Bronchial epithelial cell (primary cell): ENCODE data around the gene TIMM17A. TPM values are rescaled to one million over a fixed set of nuclear protein-coding genes. Genes with fewer than 3 reads are reported as not detected.
A peak's percentile ranks its signal among the peaks of the same experiment; 100 is the strongest.

Source experiments
- DNase-seq: peaks from one replicate; pipeline ENCODE4 v3.0.0-alpha.2; 2010; ENCODE audit warnings: low read depth
- FAIRE-seq: peaks from 2 replicates; lab custom pipeline; 2011; peaks lifted over from hg19 to GRCh38; lab: Jason Lieb, UNC
- H3K27me3 ChIP-seq: 2 replicates; pipeline ENCODE4 v1.5.1; 2011; ENCODE audit warnings: low read length; ENCODE audit not compliant: control insufficient read depth, insufficient read depth
- H3K36me3 ChIP-seq: 2 replicates; pipeline ENCODE4 v1.5.1; 2011; ENCODE audit warnings: low read length; ENCODE audit not compliant: control insufficient read depth, insufficient read depth
- H3K4me3 ChIP-seq: 2 replicates; pipeline ENCODE4 v1.5.1; 2011; ENCODE audit warnings: mild to moderate bottlenecking, low read depth, low read length, control low read depth
- total RNA-seq: library from RNA; depleted of rRNA; stranded (reverse); fragments of >200 nt; gene quantifications from 2 replicates; pipeline ENCODE4 v1.2.1, GENCODE V29; 2014
- TF ChIP-seq, protein P1 (sequence below): IDR thresholded peaks from 2 replicates; pipeline ENCODE4 v1.5.1; 2011; ENCODE audit warnings: mild to moderate bottlenecking, moderate library complexity, low read length, control low read depth, inconsistent platforms; ENCODE audit not compliant: insufficient read depth, severe bottlenecking

Gene TIMM17A
- total RNA-seq, 1 donor from 2014 or later, result 53.4 TPM

DNA sequence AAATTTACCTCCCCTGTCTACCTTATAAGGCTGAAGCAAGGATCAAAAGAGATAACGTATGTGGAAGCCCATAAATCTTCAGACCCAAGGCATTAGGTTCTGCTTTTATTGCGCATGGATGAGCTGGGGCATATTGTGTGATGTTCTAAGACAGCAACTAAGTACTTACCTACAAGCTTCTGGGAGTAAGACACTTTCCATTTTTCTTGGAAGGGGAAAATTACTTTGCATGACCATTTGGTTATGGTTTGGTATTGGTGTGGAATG, 30.1 kb upstream of the TIMM17A start:
- H3K4me3 ChIP-seq, result no peak overlapping the region
- no peak for FAIRE-seq
- DNase-seq, result no peak
- no peaks in the 10 kb centered on the region for H3K36me3 ChIP-seq
- TF ChIP-seq, protein P1, sequence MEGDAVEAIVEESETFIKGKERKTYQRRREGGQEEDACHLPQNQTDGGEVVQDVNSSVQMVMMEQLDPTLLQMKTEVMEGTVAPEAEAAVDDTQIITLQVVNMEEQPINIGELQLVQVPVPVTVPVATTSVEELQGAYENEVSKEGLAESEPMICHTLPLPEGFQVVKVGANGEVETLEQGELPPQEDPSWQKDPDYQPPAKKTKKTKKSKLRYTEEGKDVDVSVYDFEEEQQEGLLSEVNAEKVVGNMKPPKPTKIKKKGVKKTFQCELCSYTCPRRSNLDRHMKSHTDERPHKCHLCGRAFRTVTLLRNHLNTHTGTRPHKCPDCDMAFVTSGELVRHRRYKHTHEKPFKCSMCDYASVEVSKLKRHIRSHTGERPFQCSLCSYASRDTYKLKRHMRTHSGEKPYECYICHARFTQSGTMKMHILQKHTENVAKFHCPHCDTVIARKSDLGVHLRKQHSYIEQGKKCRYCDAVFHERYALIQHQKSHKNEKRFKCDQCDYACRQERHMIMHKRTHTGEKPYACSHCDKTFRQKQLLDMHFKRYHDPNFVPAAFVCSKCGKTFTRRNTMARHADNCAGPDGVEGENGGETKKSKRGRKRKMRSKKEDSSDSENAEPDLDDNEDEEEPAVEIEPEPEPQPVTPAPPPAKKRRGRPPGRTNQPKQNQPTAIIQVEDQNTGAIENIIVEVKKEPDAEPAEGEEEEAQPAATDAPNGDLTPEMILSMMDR, result no peak
- no peaks in the 10 kb centered on the region for H3K27me3 ChIP-seq

DNA sequence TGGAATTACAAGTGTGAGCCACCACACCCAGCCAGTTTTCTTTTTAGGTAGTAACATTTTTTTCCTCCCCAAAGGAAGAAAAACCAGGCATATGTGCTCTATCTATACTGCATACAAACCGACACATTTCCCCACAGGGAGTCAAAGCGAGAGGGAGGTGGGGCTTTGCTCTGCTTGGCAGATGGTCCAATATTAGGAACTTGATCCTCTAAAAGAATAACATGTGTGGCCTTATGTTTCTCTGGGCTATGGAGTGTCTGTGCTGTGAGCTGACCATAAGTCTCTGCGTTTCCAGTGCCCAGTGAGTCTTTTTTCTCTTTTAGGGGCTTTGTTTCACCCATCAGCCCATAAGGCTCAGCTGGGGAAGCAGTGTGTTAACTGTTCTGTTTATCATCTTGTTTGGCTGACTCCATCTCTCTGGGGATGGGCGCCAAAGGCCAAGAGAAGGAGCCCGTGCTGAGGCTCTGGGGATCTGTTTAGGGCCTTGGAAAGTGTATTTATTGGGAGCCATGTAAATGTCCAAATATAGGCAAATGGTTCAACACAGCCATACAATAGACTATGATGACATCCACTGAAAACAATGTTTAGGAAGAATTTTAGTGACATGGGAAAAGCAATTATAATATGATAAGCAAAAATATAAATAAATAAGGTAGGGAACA, 29.2 kb upstream of the TIMM17A start:
- TF ChIP-seq, protein P1, result no peak
- FAIRE-seq (no peak), DNase-seq (no peak)
- Histone ChIP-seq H3K27me3 (no peaks in the 10 kb centered on the region), H3K36me3 (no peaks in the 10 kb centered on the region), H3K4me3 (no peak overlapping the region)

DNA sequence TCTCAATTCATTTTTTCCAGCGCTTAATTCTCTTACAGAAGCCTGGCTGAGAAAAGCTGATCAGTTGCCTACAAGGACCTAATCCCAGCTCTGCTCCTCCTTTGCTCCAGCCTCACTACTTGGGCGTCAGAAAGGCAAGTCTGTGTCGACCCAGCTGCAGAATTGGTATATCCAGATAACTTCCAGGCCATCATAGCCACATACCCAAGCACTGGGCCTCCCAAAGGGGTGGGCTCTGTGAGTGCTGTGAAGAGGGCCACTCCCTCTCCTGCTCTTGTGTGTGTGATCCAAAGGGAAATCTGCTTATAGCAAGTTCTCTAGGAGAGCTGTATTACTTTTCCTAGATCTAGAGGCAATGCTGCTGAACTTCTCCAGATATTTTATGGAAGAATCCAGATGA, 27.0 kb upstream of the TIMM17A start:
- DNase-seq (no peak), FAIRE-seq (no peak)
- TF ChIP-seq, protein P1, result no peak
- no peak overlapping the region for H3K4me3 ChIP-seq
- H3K27me3 ChIP-seq, result no peaks in the 10 kb centered on the region
- no peaks in the 10 kb centered on the region for H3K36me3 ChIP-seq

DNA sequence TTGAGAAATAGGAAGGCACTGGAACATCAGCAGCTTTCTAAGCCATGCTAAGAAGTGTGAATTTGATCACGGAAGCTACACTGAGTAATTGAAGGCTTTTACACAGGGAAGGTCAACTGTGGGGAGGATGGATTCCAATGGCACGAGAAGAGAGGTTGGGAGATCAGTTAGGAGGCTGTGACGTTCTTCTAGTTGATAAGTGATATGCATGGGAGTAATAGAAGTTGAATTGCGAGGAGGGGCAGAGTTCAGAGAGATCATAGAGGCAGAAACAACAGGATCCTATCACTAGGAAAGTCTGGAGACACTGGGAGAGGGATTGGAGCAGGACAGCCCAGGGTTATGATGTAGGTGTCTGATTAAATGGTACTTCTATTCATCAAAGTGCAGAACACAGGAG, 25.2 kb upstream of the TIMM17A start:
- H3K27me3 ChIP-seq, result no peaks in the 10 kb centered on the region
- no peaks in the 10 kb centered on the region for H3K36me3 ChIP-seq
- no peak overlapping the region for H3K4me3 ChIP-seq
- peak; percentile 58 for FAIRE-seq
- DNase-seq, result no peak
- TF ChIP-seq, protein P1, result no peak

DNA sequence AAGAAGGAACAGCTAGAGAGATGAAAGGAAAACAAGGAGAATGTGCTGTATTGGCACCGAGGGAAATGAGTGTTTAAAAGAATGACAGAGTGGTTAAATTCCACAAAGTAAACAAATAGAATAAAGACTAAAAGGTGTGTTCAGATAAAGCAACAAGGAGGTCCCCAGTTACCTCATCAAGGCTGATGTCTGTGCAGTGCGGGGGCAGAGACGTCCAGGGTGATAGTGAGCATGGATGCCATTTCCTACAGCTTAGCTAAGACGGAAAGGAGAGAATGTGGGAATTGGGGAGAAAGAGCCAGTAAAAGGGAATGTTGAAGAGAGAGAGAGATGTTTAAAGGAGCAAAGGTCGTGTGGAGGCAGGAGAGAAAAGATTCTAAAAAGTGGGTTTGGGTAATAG, 24.5 kb upstream of the TIMM17A start:
- no peaks in the 10 kb centered on the region for H3K36me3 ChIP-seq
- DNase-seq (no peak), FAIRE-seq (no peak)
- H3K27me3 ChIP-seq, result no peaks in the 10 kb centered on the region
- TF ChIP-seq, protein P1, result no peak
- no peak overlapping the region for H3K4me3 ChIP-seq

DNA sequence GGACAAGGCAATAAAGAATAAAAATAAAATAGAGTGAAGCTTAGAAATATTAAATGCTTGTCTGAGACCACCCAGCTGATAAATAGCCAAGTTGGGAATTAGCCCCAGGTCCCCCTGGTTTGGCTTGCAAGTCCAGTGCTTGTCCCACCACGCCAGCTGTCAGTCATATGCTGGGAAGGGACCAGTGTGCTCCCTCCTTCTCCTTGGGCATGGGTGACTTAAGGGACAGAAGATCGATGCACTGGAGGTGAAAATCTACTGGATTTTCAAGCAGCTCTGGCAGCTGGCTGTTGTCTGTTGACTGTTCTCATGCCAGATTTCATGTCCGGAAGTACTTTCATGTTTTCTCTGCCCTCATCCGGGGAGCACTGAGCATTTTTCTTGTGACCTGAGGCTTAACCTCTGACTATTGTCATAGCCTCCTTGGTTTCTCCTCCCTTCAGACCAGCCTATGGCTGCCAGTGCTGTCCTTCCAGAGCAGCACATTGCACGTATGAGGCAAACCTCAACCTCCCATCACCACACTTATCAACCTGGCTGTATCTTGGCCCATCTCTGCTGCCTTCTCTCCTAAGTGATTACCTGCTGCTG, 21.4 kb upstream of the TIMM17A start:
- Histone ChIP-seq H3K27me3 (no peaks in the 10 kb centered on the region), H3K4me3 (no peak overlapping the region), H3K36me3 (no peaks in the 10 kb centered on the region)
- TF ChIP-seq, protein P1, result no peak
- FAIRE-seq (no peak), DNase-seq (no peak)
